H9 (cell line): Measurements from ENCODE around the gene PTPRJ. TPM values are rescaled to one million over a fixed set of nuclear protein-coding genes. Genes with fewer than 3 reads are reported as not detected.

Source experiments
- DNase-seq: peaks from one replicate; pipeline ENCODE4 v3.0.0-alpha.2; 2017
- H2AFZ ChIP-seq: one replicate; pipeline ENCODE4 v1.6.1; 2013; ENCODE audit warnings: mild to moderate bottlenecking, low read length, control low read depth, moderate library complexity
- H2AK5ac ChIP-seq: 2 replicates; pipeline ENCODE4 v1.6.1; 2013; ENCODE audit warnings: low read length, control low read depth, mixed read lengths; ENCODE audit not compliant: insufficient read length
- H2BK120ac ChIP-seq: one replicate; pipeline ENCODE4 v1.6.1; 2013; ENCODE audit warnings: low read depth, mild to moderate bottlenecking, low read length, control low read depth, inconsistent platforms; ENCODE audit not compliant: poor library complexity, severe bottlenecking
- H2BK12ac ChIP-seq: 2 replicates; pipeline ENCODE4 v1.6.1; 2013; ENCODE audit warnings: low read length, control low read depth, mixed read lengths, low read depth; ENCODE audit not compliant: insufficient read length
- H2BK15ac ChIP-seq: 2 replicates; pipeline ENCODE4 v1.6.1; 2013; ENCODE audit warnings: low read depth, low read length, control low read depth
- H2BK20ac ChIP-seq: one replicate; pipeline ENCODE4 v1.6.1; 2013; ENCODE audit warnings: low read depth, mild to moderate bottlenecking, low read length, control low read depth, inconsistent platforms; ENCODE audit not compliant: poor library complexity, severe bottlenecking
- H2BK5ac ChIP-seq: 2 replicates; pipeline ENCODE4 v1.6.1; 2013; ENCODE audit warnings: low read length, control low read depth, mixed read lengths; ENCODE audit not compliant: insufficient read length
- H3K14ac ChIP-seq: 2 replicates; pipeline ENCODE4 v1.6.1; 2013; ENCODE audit warnings: low read length, control low read depth; ENCODE audit not compliant: insufficient read depth
- H3K18ac ChIP-seq: 2 replicates; pipeline ENCODE4 v1.6.1; 2013; ENCODE audit warnings: low read depth, mild to moderate bottlenecking, mixed read lengths, low read length, control low read depth; ENCODE audit not compliant: insufficient read length
- H3K23ac ChIP-seq: 2 replicates; pipeline ENCODE4 v1.6.1; 2013; ENCODE audit warnings: low read length, control low read depth, mixed read lengths, low read depth; ENCODE audit not compliant: insufficient read length
- H3K23me2 ChIP-seq: 2 replicates; pipeline ENCODE4 v1.6.1; 2013; ENCODE audit warnings: low read depth, mild to moderate bottlenecking, mixed read lengths, low read length, control low read depth; ENCODE audit not compliant: insufficient read length, poor library complexity, severe bottlenecking
- H3K27ac ChIP-seq: 2 replicates; pipeline ENCODE4 v1.5.1; 2013; ENCODE audit warnings: low read length, control low read depth, mixed read lengths, low read depth; ENCODE audit not compliant: insufficient read length
- H3K27me3 ChIP-seq: 2 replicates; pipeline ENCODE4 v1.6.1; 2013; ENCODE audit warnings: low read length, control low read depth, inconsistent platforms; ENCODE audit not compliant: insufficient read depth
- H3K4ac ChIP-seq: 2 replicates; pipeline ENCODE4 v1.6.1; 2013; ENCODE audit warnings: low read depth, mild to moderate bottlenecking, control low read depth, inconsistent platforms, low read length, moderate library complexity
- H3K4me1 ChIP-seq: 2 replicates; pipeline ENCODE4 v1.6.1; 2013; ENCODE audit warnings: low read length, control low read depth, inconsistent platforms; ENCODE audit not compliant: insufficient read depth
- H3K4me2 ChIP-seq: 2 replicates; pipeline ENCODE4 v1.6.1; 2013; ENCODE audit warnings: low read length, control low read depth, mixed read lengths; ENCODE audit not compliant: insufficient read length, insufficient read depth
- H3K56ac ChIP-seq: 2 replicates; pipeline ENCODE4 v1.6.1; 2013; ENCODE audit warnings: low read depth, mild to moderate bottlenecking, mixed read lengths, low read length, control low read depth; ENCODE audit not compliant: insufficient read length
- H3K79me1 ChIP-seq: 2 replicates; pipeline ENCODE4 v1.6.1; 2013; ENCODE audit warnings: low read depth, mild to moderate bottlenecking, moderate library complexity, low read length, control low read depth, inconsistent platforms; ENCODE audit not compliant: insufficient read depth, poor library complexity, severe bottlenecking
- H3K79me2 ChIP-seq: 2 replicates; pipeline ENCODE4 v1.6.1; 2013; ENCODE audit warnings: low read length, control low read depth, inconsistent platforms; ENCODE audit not compliant: insufficient read depth
- H3K9ac ChIP-seq: 2 replicates; pipeline ENCODE4 v1.6.1; 2013; ENCODE audit warnings: low read length, control low read depth, mixed read lengths; ENCODE audit not compliant: insufficient read length; ENCODE audit errors: extremely low read depth
- H3K9me3 ChIP-seq: one replicate; pipeline ENCODE4 v1.6.1; 2013; ENCODE audit warnings: low read depth, low read length, inconsistent platforms; ENCODE audit not compliant: control insufficient read depth
- H3T11ph ChIP-seq: one replicate; pipeline ENCODE4 v1.6.1; 2013; ENCODE audit warnings: mild to moderate bottlenecking, low read length, control low read depth, inconsistent platforms
- H4K20me1 ChIP-seq: one replicate; pipeline ENCODE4 v1.6.1; 2013; ENCODE audit not compliant: control insufficient read depth, insufficient read length, insufficient read depth
- H4K5ac ChIP-seq: 2 replicates; pipeline ENCODE4 v1.6.1; 2013; ENCODE audit warnings: low read depth, mild to moderate bottlenecking, mixed read lengths, low read length, control low read depth; ENCODE audit not compliant: insufficient read length
- H4K8ac ChIP-seq: replicated peaks from 2 replicates; pipeline ENCODE4 v1.6.1; 2013; ENCODE audit warnings: low read length, control low read depth, mixed read lengths, low read depth; ENCODE audit not compliant: insufficient read length
- H4K91ac ChIP-seq: 2 replicates; pipeline ENCODE4 v1.6.1; 2013; ENCODE audit warnings: low read depth, mild to moderate bottlenecking, moderate library complexity, mixed read lengths, low read length, control low read depth; ENCODE audit not compliant: insufficient read length
- H3K27ac Mint-ChIP-seq, 3 experiments: 2 replicates in 2 of 3; 3 replicates in 1 of 3; pipeline ENCODE4 v1.8.0; 2020 to 2021; ENCODE audit warnings: mixed read lengths in 3 of 3, mild to moderate bottlenecking in 1 of 3, moderate library complexity in 1 of 3
- H3K27me3 Mint-ChIP-seq: 2 replicates; pipeline ENCODE4 v1.8.0; 2021; ENCODE audit warnings: low read depth, mild to moderate bottlenecking, moderate library complexity, mixed read lengths
- H3K36me3 Mint-ChIP-seq, 3 experiments: 2 replicates in 2 of 3; 3 replicates in 1 of 3; pipeline ENCODE4 v1.8.0; 2020 to 2021; ENCODE audit warnings: low read depth in 3 of 3, mixed read lengths in 3 of 3; ENCODE audit not compliant: insufficient read depth in 1 of 3
- H3K4me1 Mint-ChIP-seq, 2 experiments: 2 replicates each; pipeline ENCODE4 v1.8.0; 2020; ENCODE audit warnings: mixed read lengths in 2 of 2
- H3K4me3 Mint-ChIP-seq, 2 experiments: 2 replicates in 1 of 2; 3 replicates in 1 of 2; pipeline ENCODE4 v1.8.0; 2020 to 2021; ENCODE audit warnings: mild to moderate bottlenecking in 2 of 2, mixed read lengths in 2 of 2, moderate library complexity in 1 of 2
- H3K9me3 Mint-ChIP-seq, 2 experiments: 2 replicates in 1 of 2; 3 replicates in 1 of 2; pipeline ENCODE4 v1.8.0; 2020; ENCODE audit warnings: mild to moderate bottlenecking in 2 of 2, mixed read lengths in 2 of 2, moderate library complexity in 1 of 2
- CTCF ChIP-seq: fragments of 200-600 bp; sonication (generic); conservative IDR thresholded peaks from 3 replicates; pipeline ENCODE4 v1.8.0; 2021; ENCODE audit warnings: antibody characterized with exemption, mild to moderate bottlenecking
- whole genome bisulfite sequencing: extraction: QIAGEN DNeasy Blood & Tissue Kit; methylation state at CpG from one replicate; pipeline ENCODE4 v1.1.7; 2013; ENCODE audit warnings: missing lambda C conversion rate, low lambda C conversion rate, mixed read lengths; ENCODE audit not compliant: insufficient read length; ENCODE audit errors: extremely low coverage; 5-methylcytosine and 5-hydroxymethylcytosine counted together
- total RNA-seq: library from RNA; stranded (reverse); gene quantifications from 2 replicates; pipeline ENCODE4 v1.2.1, GENCODE V29; 2021

Gene PTPRJ
- total RNA-seq, 1 experiment from 2014 or later: 10.6 TPM

- Histone ChIP-seq H2BK15ac (no peak overlapping the region; the same call in 1 of the 2 replicates), H4K91ac (no peak overlapping the region), H4K5ac (peak overlapping the region; percentile 46), H3K14ac (peak overlapping the region; percentile 67; the same call in 1 of the 2 replicates), H2AK5ac (no peak overlapping the region), H3K79me1 (no peaks in the 10 kb centered on the region), H3K23ac (no peak overlapping the region), H3T11ph (no peak overlapping the region), H2BK120ac (no peak overlapping the region), H2AFZ (no peak overlapping the region), H3K79me2 (peaks cover 2% of the 10 kb centered on the region; the same call in 1 of the 2 replicates), H3K4me2 (no peak overlapping the region), H3K56ac (no peak overlapping the region), H3K27me3 (no peaks in the 10 kb centered on the region), H3K9ac (no peak overlapping the region), H2BK12ac (no peak overlapping the region), H2BK5ac (no peak overlapping the region), H3K27ac (no peak overlapping the region), H3K18ac (peak overlapping the region; percentile 14), H2BK20ac (no peak overlapping the region), H3K4ac (no peak overlapping the region), H4K8ac (no peak overlapping the region), H3K9me3 (no peaks in the 10 kb centered on the region), H3K4me1 (peaks cover 12% of the 10 kb centered on the region; the same call in 1 of the 2 replicates), H4K20me1 (no peaks in the 10 kb centered on the region), H3K23me2 (no peaks in the 10 kb centered on the region)
- Mint-ChIP-seq H3K36me3 (no peaks in the 10 kb centered on the region), H3K4me3 (no peak overlapping the region; a peak in 1 of 5 replicates), H3K27me3 (no peaks in the 10 kb centered on the region), H3K4me1 (peaks cover 26 to 31% of the 10 kb centered on the region in 2 experiments), H3K9me3 (no peaks in the 10 kb centered on the region), H3K27ac (peak overlapping the region in 1 of 3 experiments; percentile 63; a peak in 1 of 7 replicates)
- DNase-seq: no peak
- no peak for TF ChIP-seq CTCF
- no CpG with 5 or more reads among the region's 15 CpGs for WGBS
These were observed 17.0 kb downstream of the PTPRJ start for GRCh38 chr11:47997063-47998053.
